HG02884 (cell line): ENCODE data around the gene CD96.
"Not testable (repeated sequence)": the region's sequence is repeated elsewhere in the genome, so short reads cannot be mapped to it uniquely, and the experiment has no call there.

Source experiments
- ATAC-seq: cut with Tn5 transposase; IDR thresholded peaks from one replicate; pipeline ENCODE4 v1.9.1; 2021; ENCODE audit warnings: mild to moderate bottlenecking, moderate library complexity; ENCODE audit not compliant: unreplicated experiment

The CD96 gene

GRCh38 chr3:111617912-111618601 is 76.1 kb downstream of the CD96 start:
- ATAC-seq, result no peak

GRCh38 chr3:111618945-111619344 is 76.9 kb downstream of the CD96 start:
- ATAC-seq, result peak; percentile 43

- ATAC-seq, result no peak
Measured at GRCh38 chr3:111619833-111620232, 77.8 kb downstream of the CD96 start.

- ATAC-seq, result no peak
Measured at GRCh38 chr3:111621535-111621934, 79.5 kb downstream of the CD96 start.

GRCh38 chr3:111627092-111627491 is 85.1 kb downstream of the CD96 start:
- no peak for ATAC-seq

- ATAC-seq, result not testable (repeated sequence)
Measured at GRCh38 chr3:111629018-111629417, 87.0 kb downstream of the CD96 start.

GRCh38 chr3:111630638-111631037 is 88.6 kb downstream of the CD96 start:
- not testable (repeated sequence) for ATAC-seq

GRCh38 chr3:111635403-111635802 is 93.4 kb downstream of the CD96 start:
- no peak for ATAC-seq

GRCh38 chr3:111636366-111636885 is 94.4 kb downstream of the CD96 start:
- no peak for ATAC-seq

- no peak for ATAC-seq
Measured at GRCh38 chr3:111639316-111639715, 97.3 kb downstream of the CD96 start.

- ATAC-seq, result no peak
Measured at GRCh38 chr3:111648991-111649579, 107.1 kb downstream of the CD96 start.

- ATAC-seq, result no peak
Measured at GRCh38 chr3:111650378-111651275, 108.6 kb downstream of the CD96 start.

- no peak for ATAC-seq
Measured at GRCh38 chr3:111652492-111653180, 110.6 kb downstream of the CD96 start.

- no peak for ATAC-seq
Measured at GRCh38 chr3:111653766-111654165, 111.8 kb downstream of the CD96 start.

- no peak for ATAC-seq
Measured at GRCh38 chr3:111662012-111662411, 120.0 kb downstream of the CD96 start.

GRCh38 chr3:111662907-111663306 is 120.9 kb downstream of the CD96 start:
- no peak for ATAC-seq

GRCh38 chr3:111666041-111666735 is 124.2 kb downstream of the CD96 start:
- ATAC-seq, result no peak

- no peak for ATAC-seq
Measured at GRCh38 chr3:111667170-111667569, 125.2 kb downstream of the CD96 start.

GRCh38 chr3:111667621-111668239 is 125.7 kb downstream of the CD96 start:
- peak; percentile 98 for ATAC-seq

- ATAC-seq, result no peak
Measured at GRCh38 chr3:111668326-111668725, 126.3 kb downstream of the CD96 start.
